Measurements from ENCODE around the gene TBL3.

Gene TBL3

GRCh38 chr16:2029350-2029749 lies 57.5 kb downstream of the TBL3 start:
- TF ChIP-seq CTCF (IDR thresholded peaks at IDR 0.05) = no peak

GRCh38 chr16:2030036-2030435 lies 58.2 kb downstream of the TBL3 start:
- no peak for TF ChIP-seq CTCF (IDR thresholded peaks at IDR 0.05)

- no peak for TF ChIP-seq CTCF (IDR thresholded peaks at IDR 0.05)
Measured at GRCh38 chr16:2031081-2031577, 59.3 kb downstream of the TBL3 start.

Measured in LNCAP (cell line).